ENCODE data around the gene DSCAM. TPM values are rescaled to one million over a fixed set of nuclear protein-coding genes. Genes with fewer than 3 reads are reported as not detected.

Gene DSCAM
- total and polyA plus RNA-seq, 12 donors, result under 0.01 to 0.11 (median 0.07) TPM; not detected in 5

- no peak overlapping the region for H3K4me3 ChIP-seq
Measured at GRCh38 chr21:40639616-40640194, 207.3 kb downstream of the DSCAM start.

GRCh38 chr21:40638466-40639251 is 208.3 kb downstream of the DSCAM start:
- Histone ChIP-seq H3K9me3 (replicated peaks in 1 of 3) (no peaks in the 10 kb centered on the region), H3K4me1 (replicated peaks in 1 of 2) (no peaks in the 10 kb centered on the region), H3K27me3 (no peaks in the 10 kb centered on the region), H3K36me3 (replicated peaks in 1 of 2) (no peaks in the 10 kb centered on the region), H3K27ac (no peak overlapping the region), H3K4me3 (no peak overlapping the region)
- whole genome bisulfite sequencing, 4 donors, result 74 to 81% (median 78%) methylated on average over 17 of the region's 17 CpGs
- no peak for DNase-seq
- intact Hi-C loops (cut with DNase I), result no loop called here
- TF ChIP-seq CTCF (IDR thresholded peaks at IDR 0.05) (no peak), POLR2A (IDR thresholded peaks at IDR 0.05) (no peak)

More at GRCh38 chr21:40639616-40640194, 207.3 kb downstream of the DSCAM start:
- DNase-seq, result no peak
- H3K36me3 ChIP-seq (replicated peaks in 1 of 2), result no peaks in the 10 kb centered on the region
- 64 to 68% (median 66%) methylated on average over 6 of the region's 6 CpGs for WGBS, 4 donors
- no peaks in the 10 kb centered on the region for H3K9me3 ChIP-seq (replicated peaks in 1 of 3)
- no peaks in the 10 kb centered on the region for H3K4me1 ChIP-seq (replicated peaks in 1 of 2)
- H3K27ac ChIP-seq, result no peak overlapping the region
- TF ChIP-seq POLR2A (IDR thresholded peaks at IDR 0.05) (no peak), CTCF (IDR thresholded peaks at IDR 0.05) (no peak)
- intact Hi-C loops (cut with DNase I), result no loop called here
- H3K27me3 ChIP-seq, result no peaks in the 10 kb centered on the region

- Histone ChIP-seq H3K27ac (no peak overlapping the region), H3K4me3 (no peak overlapping the region), H3K4me1 (replicated peaks in 1 of 2) (no peaks in the 10 kb centered on the region), H3K36me3 (replicated peaks in 1 of 2) (no peaks in the 10 kb centered on the region), H3K27me3 (no peaks in the 10 kb centered on the region), H3K9me3 (replicated peaks in 1 of 3) (no peaks in the 10 kb centered on the region)
- intact Hi-C loops (cut with DNase I), result no loop called here
- 80 to 86% (median 83%) methylated on average over 9 of the region's 9 CpGs for WGBS, 4 donors
- TF ChIP-seq POLR2A (IDR thresholded peaks at IDR 0.05), result no peak
- no peak for TF ChIP-seq CTCF (IDR thresholded peaks at IDR 0.05)
- DNase-seq, result no peak
Measured at GRCh38 chr21:40636026-40636425, 210.9 kb downstream of the DSCAM start.

- intact Hi-C loops (cut with DNase I), result no loop called here
- Histone ChIP-seq H3K27me3 (no peaks in the 10 kb centered on the region), H3K36me3 (replicated peaks in 1 of 2) (no peaks in the 10 kb centered on the region), H3K27ac (no peak overlapping the region), H3K9me3 (replicated peaks in 1 of 3) (no peaks in the 10 kb centered on the region), H3K4me1 (replicated peaks in 1 of 2) (no peaks in the 10 kb centered on the region), H3K4me3 (no peak overlapping the region)
- no peak for DNase-seq
- no peak for TF ChIP-seq CTCF (IDR thresholded peaks at IDR 0.05)
- TF ChIP-seq POLR2A (IDR thresholded peaks at IDR 0.05), result no peak
- 64 to 78% (median 70%) methylated on average over 4 of the region's 4 CpGs for WGBS, 4 donors
Measured at GRCh38 chr21:40635391-40635790, 211.6 kb downstream of the DSCAM start.
